Esophagus muscularis mucosa (tissue), 3 donors: Measurements from ENCODE around the gene ITGA2B.

ENCODE experiments used
- CTCF ChIP-seq, 3 experiments: fragments of 200-600 bp in 2 of 3; fragments of 450-650 bp in 1 of 3; sonication (generic) in 2 of 3; IDR thresholded peaks; one replicate each; pipeline ENCODE4 v1.5.1; 2017 to 2019; ENCODE audit warnings: antibody characterized with exemption in 3 of 3, mild to moderate bottlenecking in 2 of 3, moderate library complexity in 1 of 3
- POLR2AphosphoS5 ChIP-seq, 2 donors: sonication (generic); formaldehyde crosslinking; IDR thresholded peaks; one replicate each; pipeline ENCODE4 v1.6.1; 2017; ENCODE audit warnings: antibody characterized with exemption in 2 of 2

GRCh38 chr17:44343510-44344209 is 45.8 kb downstream of the ITGA2B start:
- TF ChIP-seq CTCF (IDR thresholded peaks at IDR 0.05) (no peak), POLR2AphosphoS5 (IDR thresholded peaks at IDR 0.05) (no peak)
